Prostate gland (tissue), 2 donors: ENCODE data around the gene SRRM2.

Experiments used
- CTCF ChIP-seq, 4 experiments: fragments of 200-600 bp in 2 of 4; fragments of 450-650 bp in 2 of 4; sonication (generic) in 2 of 4; IDR thresholded peaks; 1 replicate in 3 of 4; 2 replicates in 1 of 4; pipeline ENCODE4 v1.5.1; 2016 to 2019; ENCODE audit warnings: antibody characterized with exemption in 4 of 4, mild to moderate bottlenecking in 2 of 4, moderate library complexity in 2 of 4
- POLR2A ChIP-seq: fragments of 450-650 bp; IDR thresholded peaks from one replicate; pipeline ENCODE4 v1.6.1; 2016; ENCODE audit warnings: antibody characterized with exemption, mild to moderate bottlenecking
- POLR2AphosphoS5 ChIP-seq: sonication (generic); formaldehyde crosslinking; IDR thresholded peaks from one replicate; pipeline ENCODE4 v1.6.1; 2017; ENCODE audit warnings: antibody characterized with exemption

GRCh38 chr16:2761886-2762583 is 9.6 kb downstream of the SRRM2 start:
- TF ChIP-seq CTCF (IDR thresholded peaks at IDR 0.05) (no peak), POLR2A (no peak), POLR2AphosphoS5 (no peak)
